H54 (cell line): ENCODE data around the gene INSL6.

Experiments
- DNase-seq: peaks from one replicate; pipeline ENCODE4 v3.0.0; 2011; ENCODE audit warnings: low spot score, mixed read lengths; ENCODE audit not compliant: insufficient read length
- FAIRE-seq: peaks from 3 replicates; lab custom pipeline; 2011; peaks lifted over from hg19 to GRCh38; lab: Jason Lieb, UNC
- POLR2A ChIP-seq: IDR thresholded peaks from 2 replicates; pipeline ENCODE4 v1.6.1; 2011; ENCODE audit warnings: low read depth, mild to moderate bottlenecking, low read length

The INSL6 gene

DNA sequence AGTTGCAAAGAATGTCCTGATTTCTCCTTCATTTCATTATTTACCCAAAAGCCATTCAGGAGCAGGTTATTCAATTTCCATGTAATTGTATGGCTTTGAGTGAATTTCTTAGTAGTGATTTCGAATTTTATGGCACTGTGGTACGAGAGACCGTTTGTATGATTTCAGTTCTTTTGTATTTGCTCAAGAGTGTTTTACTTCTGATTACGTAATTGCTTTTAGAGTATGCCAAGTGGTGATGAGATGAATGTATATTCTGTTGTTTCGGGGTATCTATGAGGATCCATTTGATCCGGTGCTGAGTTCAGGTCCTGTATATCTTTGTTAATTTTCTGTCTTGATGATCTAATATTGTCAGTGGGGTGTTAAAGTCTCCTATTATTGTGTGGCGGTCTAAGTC, 41.2 kb downstream of the INSL6 start:
- no peak for FAIRE-seq
- TF ChIP-seq POLR2A = no peak
- DNase-seq = no peak

GRCh38 chr9:5140151-5140550, 45.3 kb downstream of the INSL6 start:
- TF ChIP-seq POLR2A = no peak
- FAIRE-seq = no peak
- no peak for DNase-seq

DNA sequence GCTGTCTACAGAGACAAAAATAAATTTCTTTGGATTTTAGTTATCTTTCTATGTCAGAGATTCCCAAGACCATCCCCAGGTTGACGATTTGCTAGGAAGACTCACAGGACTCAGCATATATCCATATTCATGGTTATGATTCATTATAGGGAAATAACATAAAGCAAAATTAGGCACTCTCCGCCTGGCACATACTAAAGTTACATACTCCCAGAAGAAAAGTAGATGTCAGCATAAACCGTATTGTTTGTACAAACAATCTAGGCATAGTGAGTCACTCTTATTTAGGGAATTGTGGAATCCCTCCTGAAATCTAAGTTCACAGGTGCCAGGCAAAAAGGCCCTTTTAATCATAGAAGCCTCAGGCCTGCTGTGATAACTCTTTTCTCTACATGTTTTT, 62.9 kb downstream of the INSL6 start:
- FAIRE-seq = no peak

DNA sequence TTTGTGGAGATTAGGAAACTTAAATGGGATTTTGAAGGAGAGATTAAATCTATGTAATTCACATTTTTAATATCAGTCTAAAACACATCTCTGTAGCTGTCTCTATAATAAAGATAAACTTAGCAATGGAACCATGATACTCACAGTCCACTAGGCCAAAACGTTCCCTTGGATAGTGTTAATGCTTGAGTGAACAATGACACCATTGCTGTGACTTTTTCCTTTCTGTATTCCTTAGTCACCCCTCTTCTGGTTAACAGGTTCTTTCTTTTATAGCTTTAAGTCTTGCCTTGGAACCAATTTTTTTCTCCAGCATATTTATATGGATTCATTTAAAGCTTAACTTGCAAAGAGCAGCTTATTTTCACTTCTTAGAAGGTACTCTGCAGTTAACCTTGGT, 63.3 kb downstream of the INSL6 start:
- DNase-seq = no peak
- FAIRE-seq = no peak
- TF ChIP-seq POLR2A = no peak

More for the DNA sequence above, 62.9 kb downstream of the INSL6 start:
- DNase-seq = no peak
- no peak for TF ChIP-seq POLR2A

DNA sequence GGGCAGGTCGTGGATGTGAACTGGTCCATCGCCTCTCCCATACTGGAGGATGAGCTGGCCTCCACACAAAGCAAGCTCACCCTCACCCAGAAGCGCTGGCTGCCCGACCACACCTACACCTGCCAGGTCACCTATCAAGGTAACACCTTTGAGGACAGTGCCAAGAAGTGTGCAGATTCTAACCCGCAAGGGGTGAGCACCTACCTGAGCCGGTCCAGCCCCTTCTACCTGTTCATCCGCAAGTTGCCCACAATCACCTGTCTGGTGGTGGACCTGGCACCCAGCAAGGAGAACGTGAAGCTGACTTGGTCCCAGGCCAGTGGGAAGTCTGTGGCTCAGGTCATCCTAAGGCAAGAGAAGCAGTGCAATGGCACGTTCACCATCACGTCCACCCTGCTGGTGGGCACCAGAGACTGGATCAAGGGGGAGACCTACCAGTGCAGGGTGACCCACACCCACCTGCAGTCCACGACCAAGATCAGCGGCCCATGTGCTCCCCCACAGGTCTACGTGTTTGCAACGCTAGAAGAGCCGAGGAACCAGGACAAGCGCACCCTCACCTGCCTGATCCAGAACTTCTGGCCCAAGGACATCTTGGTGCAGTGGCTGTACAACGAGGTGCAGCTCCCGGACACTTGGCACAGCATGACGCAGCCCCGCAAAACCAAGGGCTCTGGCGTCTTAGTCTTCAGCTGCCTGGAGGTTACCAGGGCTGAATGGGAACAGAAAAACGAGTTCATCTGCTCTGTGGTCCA, 71.3 kb downstream of the INSL6 start:
- no peak for TF ChIP-seq POLR2A
- DNase-seq (no peak), FAIRE-seq (no peak)
